Activated T-cell treated with anti-CD3 and anti-CD28 coated beads for 24 hours (primary cell): ENCODE measurements around the gene ARSG.
"Not testable (repeated sequence)": the region's sequence is repeated elsewhere in the genome, so short reads cannot be mapped to it uniquely, and the experiment has no call there.

Experiments
- DNase-seq: peaks from one replicate; pipeline ENCODE4 v3.0.0-alpha.2; 2020; ENCODE audit warnings: low read depth

Gene ARSG

DNA sequence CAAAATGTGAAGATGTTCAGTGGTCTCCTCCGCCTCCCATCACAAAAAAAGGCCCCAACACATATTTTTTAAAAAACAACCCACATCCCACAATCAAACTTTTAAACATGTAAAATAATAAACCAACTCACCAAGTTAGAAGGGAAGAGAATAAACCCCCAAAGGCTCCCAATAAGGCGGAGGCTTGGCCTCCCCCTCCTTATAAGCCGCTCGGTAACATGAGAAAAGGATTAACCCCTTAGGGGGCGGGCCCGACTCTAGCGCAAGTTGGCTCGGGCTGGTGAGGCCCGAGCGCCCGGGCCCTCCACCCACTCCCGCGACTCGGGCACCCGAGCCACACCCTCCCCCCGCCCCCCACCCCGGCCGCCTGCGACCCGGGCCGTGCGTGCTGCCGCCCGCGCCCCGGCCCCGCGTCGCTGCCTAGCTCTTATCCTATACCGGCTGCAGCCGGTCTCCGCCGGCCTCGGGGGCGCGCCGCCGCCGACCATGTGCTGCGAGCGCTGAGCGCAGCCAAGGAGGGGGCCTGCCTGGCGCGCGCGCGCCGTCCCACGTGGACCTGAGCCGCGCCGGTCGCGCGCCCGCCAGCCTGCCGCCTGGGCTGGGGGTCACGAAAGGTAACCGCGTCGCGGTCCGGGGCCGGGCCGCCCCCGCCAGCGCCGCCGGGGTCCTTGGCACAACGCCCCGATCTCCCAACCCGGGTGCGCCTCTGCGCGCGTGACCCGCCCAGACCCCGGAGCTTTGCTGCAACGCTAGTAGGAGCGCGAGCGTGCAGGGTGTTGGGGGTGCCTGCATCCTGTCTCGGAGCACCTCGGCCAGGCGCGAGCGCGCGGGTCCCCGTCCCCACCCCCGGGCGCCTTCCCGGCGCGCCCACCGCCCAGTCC lies at the start of gene ARSG, which contains the start of gene SLC16A6:
TSS of gene ARSG (plus strand) at position 541 of the 881 bp plus-strand sequence. CDS start 15,999 bp downstream, outside the sequence.
TSS of gene SLC16A6 (minus strand) at position 173 of the 881 bp plus-strand sequence. CDS start 12,807 bp downstream, outside the sequence.
- peak; percentile 78 for DNase-seq

DNA sequence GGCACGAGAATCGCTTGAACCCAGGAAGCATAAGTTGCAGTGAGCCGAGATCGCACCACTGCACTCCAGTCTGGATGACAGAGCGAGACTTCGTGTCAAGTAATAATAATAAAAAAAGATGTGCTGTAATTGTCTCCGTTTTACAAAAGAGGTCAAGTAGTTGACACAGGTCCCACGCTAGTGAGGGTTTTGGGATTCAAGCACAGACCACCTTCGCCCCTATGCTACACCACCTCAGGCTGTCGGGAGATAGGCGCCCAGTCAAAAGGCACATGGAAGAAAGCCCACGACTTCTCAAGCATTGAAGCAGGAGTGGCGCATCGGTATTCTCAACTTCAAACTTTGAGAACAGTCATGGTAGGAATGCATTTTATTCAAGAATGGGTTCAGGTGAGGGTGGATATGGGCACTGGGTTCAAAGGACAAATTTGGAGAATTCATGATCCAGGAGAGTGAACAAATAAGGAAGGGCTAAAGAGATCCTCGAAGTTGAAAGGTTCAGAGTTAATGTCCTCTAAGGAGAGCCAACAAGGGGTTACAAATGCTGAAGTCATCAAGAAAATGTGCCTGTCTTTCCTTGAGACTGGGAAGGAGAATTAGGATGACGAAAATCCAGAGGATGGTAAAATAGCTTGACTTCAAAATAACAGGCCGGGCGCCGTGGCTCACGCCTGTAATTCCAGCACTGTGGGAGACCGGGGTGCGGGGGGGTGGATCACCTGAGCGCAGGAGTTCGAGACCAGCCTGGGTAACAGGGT lies 44.8 kb upstream of the ARSG start:
- no peak for DNase-seq

DNA sequence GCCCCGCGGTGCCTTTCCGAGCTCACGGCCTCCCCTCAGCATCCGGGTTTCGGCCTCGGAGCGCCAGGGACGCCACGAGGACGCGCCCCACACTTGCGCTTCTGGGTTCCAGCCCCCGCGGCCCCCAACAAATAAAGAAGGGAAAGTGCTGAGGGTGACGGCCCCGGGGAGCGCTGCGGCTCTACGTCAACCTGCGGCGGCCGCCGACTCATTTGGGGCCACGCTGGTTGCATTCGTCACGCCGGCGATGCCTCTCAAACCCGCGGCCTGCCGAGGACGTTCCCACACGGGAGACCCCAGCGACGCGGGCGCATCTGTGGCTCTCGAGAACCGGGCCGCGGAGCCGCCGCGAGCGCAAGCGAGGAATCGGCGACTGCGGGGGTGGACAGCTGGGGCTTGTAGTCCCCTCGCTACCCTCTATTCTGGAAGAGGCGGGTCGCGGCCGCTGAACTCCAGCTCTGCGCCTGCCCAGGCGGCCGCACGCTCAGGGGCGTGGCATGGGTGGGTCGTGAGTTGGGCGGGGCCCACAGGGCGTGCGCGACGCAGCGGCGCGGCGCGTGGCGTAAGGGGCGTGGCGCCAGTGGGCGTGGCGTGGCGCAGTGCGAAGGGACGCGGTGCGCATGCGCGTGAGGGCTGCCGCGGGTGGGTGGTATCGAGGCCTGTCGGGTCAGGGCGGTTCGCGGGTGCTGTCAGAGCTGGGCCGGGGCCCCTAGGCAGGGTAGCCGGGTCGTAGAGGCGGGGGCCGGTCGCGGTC lies 43.7 kb upstream of the ARSG start, which contains the start of gene AMZ2:
TSS of gene AMZ2 (plus strand) at position 599 of the 754 bp plus-strand sequence. CDS start 2,145 bp downstream, outside the sequence.
- DNase-seq = peak; percentile 95

DNA sequence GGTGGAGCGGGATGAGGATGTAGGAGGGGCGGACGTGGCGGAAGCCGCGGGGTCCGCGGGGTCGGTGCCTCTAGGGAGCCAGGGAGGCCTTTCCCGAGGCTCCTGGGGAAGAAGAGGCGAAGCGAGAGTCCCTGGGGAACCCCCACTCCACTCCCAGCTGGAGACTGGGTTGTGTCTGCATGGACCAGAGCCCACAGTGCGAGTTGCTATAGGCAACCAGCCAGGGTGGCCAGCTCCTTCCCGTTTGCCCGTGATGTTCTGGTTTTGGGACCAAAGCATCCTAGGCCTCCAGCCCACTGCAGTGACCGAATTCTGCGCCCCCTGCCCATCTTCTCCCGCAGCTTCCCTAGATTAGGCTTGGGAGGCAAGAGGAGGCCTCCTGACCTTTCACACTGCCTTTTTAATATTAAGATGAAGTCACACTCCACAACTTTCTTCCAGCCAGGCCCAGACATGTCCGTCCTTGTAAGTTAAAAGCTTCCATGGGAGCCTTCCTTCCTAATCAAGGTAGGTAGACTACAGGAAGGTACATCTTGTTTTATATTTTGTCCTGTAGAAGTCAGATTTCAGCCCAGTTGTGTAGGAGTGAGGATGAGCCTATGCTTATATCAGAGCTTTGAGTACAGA lies 43.0 kb upstream of the ARSG start:
- no peak for DNase-seq

DNA sequence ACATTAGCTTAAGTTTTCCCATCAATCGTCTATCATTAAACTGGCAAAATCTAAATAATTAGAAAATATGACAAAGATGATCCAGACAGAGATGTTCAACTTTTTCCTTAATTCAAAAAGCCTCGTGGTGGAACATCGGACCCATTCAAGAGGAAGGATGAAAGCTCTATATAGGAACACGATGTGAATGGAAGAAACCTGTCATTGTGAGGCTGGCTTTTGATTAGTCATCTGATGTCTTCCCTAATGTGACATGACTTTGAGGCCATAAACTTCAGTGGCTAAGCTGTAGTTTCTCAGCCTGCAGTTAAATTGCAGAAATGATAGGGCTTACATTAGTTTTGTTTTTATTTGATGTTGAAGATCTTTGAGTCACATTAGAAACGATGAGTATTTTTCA lies 42.4 kb upstream of the ARSG start:
- no peak for DNase-seq

DNA sequence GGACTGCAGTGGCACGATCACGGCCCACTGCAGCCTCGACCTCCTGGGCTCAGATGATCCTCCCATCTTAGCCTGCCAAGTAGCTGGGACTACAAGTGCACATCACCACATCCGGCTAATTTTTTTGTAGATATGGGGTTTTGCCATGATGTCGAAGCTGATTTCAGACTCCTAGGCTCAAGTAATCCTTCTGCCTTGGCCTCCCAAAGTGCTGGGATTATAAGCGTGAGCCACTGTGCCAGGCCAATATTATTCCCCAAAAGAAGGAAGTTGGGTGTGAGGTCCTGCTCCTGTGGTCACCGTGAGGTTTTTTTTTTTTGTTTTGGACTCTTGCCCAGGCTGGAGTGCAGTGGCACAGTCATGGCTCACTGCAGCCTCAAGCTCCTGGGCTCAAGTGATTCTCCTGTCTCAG lies 41.9 kb upstream of the ARSG start:
- no peak for DNase-seq

DNA sequence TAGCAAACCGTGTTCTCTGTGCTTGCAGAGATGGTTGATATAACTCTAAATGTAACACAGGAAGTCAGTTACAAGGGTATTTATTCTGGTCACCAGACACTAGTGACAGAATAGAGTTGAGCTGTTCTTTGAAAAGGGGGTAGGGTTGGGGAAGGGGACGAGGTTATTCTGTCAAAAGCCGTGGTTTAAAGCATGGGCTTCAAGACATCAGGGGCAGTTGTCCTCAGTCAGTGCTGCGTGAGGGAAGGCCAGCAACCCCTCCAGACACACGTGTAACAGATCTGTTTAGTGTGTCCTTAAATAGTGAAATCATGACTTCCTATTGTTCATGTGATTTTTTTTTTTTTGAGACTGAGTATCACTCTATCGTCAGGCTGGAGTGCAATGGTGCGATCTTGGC lies 37.9 kb upstream of the ARSG start:
- not testable (repeated sequence) for DNase-seq

DNA sequence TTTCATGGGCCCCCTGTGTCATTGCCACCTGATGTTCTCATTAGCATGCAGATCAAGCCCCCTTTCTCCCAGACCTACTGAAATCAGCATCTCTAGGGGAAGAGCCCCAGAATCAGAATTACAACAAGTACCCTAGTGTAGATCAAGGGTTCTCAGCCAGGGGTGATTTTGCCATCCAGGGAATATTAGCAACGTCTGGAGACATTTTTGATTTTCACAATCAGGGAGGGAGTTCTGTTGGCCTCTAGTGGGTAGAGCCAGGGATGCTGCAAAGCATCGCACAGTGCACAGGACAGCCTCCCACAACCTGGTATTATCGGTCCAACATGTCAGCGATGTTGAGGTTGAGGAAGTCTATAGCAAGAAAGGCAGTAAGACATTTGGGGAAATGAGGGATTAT lies 36.1 kb upstream of the ARSG start:
- DNase-seq = no peak

DNA sequence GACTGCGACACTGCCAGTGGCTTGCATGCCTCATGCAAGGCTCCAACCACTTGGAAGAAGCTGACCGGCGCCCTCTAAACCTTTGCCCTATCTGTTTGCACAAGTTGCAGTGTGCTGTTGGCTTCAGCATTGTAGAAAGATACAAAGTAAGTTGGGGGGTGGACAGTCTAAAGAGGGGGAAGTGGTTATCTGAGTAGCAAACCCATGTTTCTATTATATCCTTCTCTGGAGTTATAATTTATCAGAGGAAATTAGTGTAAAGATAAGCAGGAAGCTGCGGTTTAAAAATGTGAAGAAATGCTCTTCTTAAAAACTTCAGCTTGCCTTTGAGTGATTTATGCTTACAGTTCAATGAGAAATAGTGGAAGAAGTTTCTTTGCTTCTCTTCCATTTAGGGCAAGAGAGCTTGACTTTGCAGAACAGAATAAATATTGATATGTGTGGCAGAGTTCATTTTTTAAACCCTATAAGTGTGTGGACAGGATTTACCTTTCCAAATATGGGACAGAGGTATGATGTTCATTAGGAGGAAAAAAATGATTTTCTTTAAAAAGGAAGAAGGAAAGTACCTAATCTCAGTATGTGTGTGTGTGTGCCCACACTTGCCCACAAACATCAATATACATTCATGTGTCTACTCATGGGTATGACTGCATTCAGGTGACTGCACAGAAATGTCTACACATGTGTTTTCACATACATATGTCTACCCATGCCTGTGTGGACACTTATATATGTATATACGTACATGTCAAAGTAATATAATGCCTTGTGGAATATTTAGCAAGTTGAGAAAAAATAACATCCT lies 35.4 kb upstream of the ARSG start:
- no peak for DNase-seq

DNA sequence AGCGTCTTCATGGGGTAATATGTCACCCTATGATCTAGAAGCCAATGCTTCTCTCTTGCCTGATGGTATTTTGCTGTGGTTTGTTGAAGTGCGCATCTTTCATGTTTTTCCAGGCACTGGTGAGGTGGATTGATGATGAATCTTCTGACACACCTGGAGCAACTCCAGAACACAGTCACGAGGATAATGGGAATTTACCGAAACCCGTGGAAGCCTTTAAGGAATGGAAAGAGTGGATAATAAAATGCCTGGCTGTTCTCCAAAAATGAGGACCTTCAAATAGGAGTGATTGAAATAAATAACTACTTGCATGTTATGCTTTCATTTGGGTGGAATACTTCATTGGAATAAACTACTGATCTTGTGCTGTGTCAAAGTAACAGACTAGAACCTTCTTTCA lies 34.6 kb upstream of the ARSG start:
- not testable (repeated sequence) for DNase-seq

DNA sequence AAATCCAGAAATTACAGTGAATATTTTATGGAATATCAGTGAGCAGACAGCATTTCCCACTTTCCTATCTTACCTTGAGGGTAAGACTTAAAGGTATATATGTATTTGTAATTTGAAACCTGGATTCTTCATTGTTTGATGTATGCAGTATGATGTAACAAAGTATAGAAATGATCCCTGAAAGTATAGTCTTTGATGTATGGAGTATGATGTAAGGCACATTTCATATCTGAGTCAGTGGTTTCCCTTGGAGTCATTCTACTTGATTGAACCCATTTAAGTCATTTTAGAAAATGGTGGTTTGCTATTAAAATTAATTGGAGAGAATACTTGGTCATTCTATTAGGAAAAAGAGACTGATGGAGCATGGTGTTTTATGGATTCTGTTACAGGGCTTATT lies 33.4 kb upstream of the ARSG start:
- DNase-seq = no peak

DNA sequence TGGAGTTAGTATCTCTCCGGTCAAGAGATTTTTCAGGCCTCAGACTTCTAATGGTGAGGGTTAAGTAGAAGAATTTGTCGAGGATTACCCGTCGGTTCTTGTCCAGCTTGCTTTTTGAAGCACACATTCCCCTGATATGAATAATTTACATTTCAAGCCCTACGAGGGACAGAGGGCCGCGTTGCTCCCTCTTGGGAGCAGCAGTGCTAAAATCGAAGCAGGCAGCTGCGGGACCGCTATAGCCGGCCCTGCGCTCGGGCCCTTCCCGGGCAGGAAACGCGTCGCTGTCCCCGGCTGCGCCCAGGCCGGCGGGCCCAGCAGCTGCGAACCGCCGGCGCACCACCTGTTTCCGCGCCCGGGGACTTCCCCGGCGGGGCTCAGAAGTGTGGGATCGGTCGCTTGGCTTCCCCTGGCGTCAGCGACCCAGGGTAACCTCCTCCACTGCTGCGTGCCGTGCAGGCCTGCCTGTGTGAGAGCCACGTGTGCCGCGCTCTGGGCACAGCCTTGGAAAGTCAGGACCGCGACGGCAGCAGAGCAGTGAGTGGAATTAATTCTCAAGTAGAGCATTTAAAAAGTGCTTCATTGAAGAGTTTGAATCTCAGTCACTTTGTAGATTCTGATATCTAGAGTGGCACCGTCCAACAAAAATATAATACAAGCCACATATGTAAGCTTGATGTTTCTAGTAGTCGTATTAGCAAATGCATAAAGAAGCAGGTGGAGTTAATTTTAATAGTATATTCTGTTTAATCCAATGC lies 32.2 kb upstream of the ARSG start:
- peak; percentile 70 for DNase-seq

DNA sequence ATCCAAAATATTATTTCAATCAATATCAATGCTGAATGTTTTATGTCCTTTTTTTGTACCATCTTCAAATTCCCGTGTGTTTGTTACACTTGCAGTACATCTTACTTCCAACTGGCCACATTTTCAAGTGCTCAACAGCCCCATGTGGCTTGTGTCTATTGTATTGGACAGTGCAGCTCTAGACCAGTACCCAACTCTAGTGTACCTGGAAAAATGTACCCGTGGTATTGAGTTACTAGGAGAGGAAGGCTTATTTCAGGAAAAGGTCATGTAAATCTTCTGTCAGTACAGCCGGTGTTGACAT lies 31.7 kb upstream of the ARSG start:
- not testable (repeated sequence) for DNase-seq

DNA sequence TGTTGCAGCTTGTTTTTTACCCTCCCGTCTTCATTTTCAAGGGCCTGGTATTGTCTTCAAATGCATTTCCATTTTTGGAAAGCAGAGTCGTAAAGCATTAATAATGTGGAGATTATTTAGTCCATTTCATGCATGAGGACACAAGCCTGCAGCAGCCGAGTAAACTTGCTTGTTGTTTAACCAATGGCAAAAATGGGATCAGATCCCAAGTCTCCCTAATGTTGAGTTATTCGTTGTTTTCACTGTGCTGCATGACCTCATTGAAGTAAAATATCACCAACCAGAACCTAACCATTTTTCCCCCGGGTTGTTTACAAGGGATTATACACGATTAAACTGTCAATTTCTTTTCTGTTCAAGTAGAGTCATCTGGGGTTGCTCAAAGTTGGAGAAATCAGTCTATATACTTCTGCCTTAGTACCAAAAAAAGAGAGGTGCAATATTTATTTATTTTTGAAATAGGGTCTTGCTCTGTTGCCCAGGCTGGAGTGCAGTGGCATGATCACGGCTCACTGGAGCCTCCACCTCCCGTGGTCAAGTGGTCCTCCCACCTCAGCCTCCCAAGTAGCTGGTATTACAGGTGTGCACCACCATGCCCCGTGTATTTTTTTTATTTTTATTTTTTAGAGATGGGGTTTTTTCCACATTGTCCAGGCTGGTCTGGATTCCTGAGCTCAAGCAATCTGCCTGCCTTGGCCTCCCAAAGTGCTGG lies 31.1 kb upstream of the ARSG start:
- DNase-seq = no peak

DNA sequence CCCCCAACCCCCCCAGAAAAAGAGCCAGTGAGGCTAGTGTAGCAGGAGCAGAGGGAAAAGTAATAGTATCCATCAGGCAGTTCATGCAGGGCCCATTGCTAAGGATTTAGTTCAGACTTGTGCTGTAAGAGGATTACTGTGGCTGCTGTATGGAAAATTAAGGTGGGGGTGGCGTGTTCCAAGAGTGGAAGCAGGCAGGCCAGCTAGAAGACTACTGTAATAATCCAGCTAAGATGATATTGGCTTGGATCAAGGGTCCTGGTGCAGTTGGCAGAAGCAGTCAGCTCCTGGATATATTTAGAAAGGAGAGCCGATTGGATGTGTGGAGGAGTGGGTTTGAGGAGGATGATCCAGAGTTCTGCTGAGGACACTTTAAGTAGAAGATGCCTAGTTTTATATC lies 28.8 kb upstream of the ARSG start:
- DNase-seq = not testable (repeated sequence)

DNA sequence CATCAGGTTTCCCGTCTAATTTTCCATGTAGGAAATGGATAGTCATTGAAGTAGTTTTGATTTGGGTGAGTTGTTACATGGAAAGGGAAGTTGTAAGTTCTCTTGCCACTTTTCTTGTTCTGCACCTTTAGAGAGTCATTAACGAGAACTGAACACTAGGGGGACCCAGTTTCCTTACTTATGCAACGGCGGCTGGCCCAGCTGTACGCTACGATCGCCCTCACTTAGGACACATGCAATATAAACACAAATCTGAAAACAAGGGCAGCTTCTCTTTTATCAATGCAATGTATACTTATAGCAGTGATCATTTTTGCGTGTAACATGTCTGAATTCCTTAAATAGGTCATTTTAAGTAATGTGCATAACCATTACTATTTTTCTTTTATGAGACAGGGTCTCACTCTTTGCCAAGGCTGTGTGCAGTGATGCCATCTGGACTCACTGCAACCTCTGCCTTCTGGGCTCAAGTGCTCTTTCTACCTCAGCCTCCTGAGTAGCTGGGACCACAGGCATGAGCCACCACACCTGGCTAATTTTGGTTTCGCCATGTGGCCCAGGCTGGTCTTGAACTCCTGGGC lies 28.1 kb upstream of the ARSG start:
- not testable (repeated sequence) for DNase-seq

DNA sequence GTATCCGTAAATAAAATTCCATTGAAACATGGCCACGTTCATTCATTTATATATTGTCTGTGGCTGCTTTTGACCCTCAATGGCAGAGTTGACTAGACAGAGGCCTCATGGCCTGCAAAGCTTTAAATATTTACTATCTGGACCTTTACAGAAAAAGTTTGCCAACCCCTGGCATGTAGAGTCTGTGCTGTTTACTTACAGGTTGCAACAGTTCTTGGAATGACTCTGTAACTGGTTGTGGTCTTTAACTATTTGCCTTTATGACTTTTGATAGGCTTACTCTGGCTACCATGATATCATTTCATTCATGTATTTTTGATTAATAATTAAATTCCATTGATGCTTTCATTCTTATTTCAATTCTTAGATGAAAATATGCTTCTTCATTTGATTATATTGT lies 25.5 kb upstream of the ARSG start:
- not testable (repeated sequence) for DNase-seq

DNA sequence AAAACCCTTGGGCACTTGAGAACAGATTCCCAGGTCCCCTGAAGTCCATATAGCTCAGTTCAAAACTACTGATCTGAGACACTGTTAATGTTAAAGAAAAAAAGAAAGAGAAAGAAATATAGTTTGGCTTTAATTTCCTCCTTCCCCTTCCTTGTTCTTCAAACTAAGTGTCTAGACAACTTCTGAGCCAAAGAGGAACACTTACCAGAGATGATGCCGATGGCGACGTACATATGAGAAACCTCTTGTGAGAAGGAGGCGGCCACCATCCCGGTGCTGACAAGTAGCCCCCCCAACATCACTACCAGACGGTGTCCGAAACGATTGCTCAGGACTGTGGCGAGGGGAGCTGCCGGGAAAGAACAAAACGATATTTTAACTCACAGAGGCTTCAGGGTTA lies 17.6 kb upstream of the ARSG start:
- DNase-seq = no peak

DNA sequence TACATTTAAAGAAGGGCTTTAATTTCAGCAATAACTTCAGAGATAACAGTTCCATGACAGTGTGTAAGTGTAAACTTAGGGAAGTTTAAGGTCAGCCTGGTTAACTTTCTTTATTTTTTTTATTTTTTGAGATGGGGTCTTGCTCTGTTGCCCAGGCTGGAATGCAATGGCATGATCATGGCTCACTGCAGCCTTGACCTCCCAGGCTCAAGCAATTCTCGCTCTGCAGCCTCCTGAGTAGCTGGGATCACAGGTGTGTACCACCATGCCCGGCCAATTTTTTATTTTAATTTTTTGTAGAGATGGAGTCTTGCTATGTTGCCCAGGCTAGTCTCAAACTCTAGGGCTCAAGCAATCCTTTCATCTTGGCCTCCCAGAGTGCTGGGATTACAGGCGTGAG lies 15.0 kb upstream of the ARSG start:
- DNase-seq = not testable (repeated sequence)
